ENCODE data around the gene BAIAP2. TPM values are rescaled to one million over a fixed set of nuclear protein-coding genes. Genes with fewer than 3 reads are reported as not detected.

The BAIAP2 gene
- total and polyA plus RNA-seq, 2 of the 13 experiments (the other 11 are each of a cell fraction or from before 2014, with no cell fraction given) = 22.5 to 24.0 TPM

DNA sequence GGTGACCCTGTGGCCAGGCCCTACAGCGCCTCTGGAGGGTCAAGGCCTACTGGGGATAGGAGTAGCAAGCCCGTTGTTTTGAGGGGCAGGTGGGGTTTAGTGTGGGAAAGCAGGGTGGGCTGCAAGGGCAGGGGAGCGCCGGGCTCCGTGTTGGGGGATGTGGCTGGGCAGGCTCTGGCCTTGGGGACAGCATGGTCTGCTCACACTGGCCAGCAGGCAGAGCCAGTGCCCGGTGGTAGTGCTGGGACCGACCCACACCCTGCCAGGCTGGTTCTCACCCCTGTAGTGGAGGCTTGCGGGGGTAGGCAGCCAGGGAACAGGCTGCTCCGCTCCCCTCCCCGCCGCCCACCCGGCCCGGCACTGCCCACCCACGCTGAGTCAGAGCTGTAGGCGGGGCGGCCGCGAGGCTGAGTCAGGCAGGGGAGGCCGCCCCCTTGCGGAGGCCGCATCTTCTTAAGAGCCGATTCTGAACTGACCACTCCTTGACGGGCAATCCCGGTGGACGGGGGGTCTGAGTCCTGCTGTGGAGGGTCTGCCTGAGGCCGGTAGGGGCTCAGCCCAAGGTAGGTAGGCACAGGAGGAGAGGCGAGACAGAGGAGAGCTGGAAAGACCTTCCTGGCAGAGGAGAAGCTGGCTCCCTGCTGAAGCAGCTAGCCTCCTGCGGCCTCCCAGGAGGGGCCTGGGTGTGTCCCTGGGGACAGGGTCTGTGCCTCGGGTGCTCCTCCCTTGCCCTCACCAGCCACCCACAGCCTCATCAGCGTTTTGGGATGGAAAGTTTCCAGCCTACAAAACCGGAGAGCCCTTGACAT is 62.4 kb downstream of the BAIAP2 start (continued):
- 0 out of 2 replicates have a peak, but pooled peaks have one; percentile 14 for TF ChIP-seq ZNF431 (CRISPR knock-in tag; IDR thresholded peaks at IDR 0.05; ENCODE audit: borderline replicate concordance, low read depth)
- TF ChIP-seq SOX6 (IDR thresholded peaks at IDR 0.05) = no peak
- no peak for TF ChIP-seq SOX6 (CRISPR knock-in tag; IDR thresholded peaks at IDR 0.05)
- TF ChIP-seq NFAT5 (CRISPR knock-in tag; IDR thresholded peaks at IDR 0.05) = no peak
- TF ChIP-seq HOXD1 (CRISPR knock-in tag; IDR thresholded peaks at IDR 0.05) = no peak
- no peak for TF ChIP-seq TCF7 (IDR thresholded peaks at IDR 0.05; ENCODE audit: low read depth)
- TF ChIP-seq ZSCAN29 (CRISPR knock-in tag; conservative IDR thresholded peaks at IDR 0.05) = no peak
- TF ChIP-seq DNMT3B (CRISPR knock-in tag; conservative IDR thresholded peaks at IDR 0.05) = no peak
- TF ChIP-seq CREB1 (IDR thresholded peaks at IDR 0.05) = no peak
- no peak for TF ChIP-seq CREB1 (CRISPR knock-in tag; IDR thresholded peaks at IDR 0.05)
- no peak for TF ChIP-seq ZNF138 (CRISPR knock-in tag; IDR thresholded peaks at IDR 0.05; ENCODE audit: low read depth)
- TF ChIP-seq SALL1 (CRISPR knock-in tag; IDR thresholded peaks at IDR 0.05) = peak; percentile 76
- TF ChIP-seq ZNF33B (CRISPR knock-in tag; IDR thresholded peaks at IDR 0.05) = 0 out of 2 replicates have a peak, but pooled peaks have one; percentile 31
- no peak for TF ChIP-seq HNRNPH1 (optimal IDR thresholded peaks at IDR 0.05; ENCODE audit: low read depth, low read length)
- no peak for TF ChIP-seq ZNF446 (CRISPR knock-in tag; IDR thresholded peaks at IDR 0.05)
- TF ChIP-seq, protein P1, sequence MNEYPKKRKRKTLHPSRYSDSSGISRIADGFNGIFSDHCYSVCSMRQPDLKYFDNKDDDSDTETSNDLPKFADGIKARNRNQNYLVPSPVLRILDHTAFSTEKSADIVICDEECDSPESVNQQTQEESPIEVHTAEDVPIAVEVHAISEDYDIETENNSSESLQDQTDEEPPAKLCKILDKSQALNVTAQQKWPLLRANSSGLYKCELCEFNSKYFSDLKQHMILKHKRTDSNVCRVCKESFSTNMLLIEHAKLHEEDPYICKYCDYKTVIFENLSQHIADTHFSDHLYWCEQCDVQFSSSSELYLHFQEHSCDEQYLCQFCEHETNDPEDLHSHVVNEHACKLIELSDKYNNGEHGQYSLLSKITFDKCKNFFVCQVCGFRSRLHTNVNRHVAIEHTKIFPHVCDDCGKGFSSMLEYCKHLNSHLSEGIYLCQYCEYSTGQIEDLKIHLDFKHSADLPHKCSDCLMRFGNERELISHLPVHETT (CRISPR knock-in tag; conservative IDR thresholded peaks at IDR 0.05) = no peak
- no peak for TF ChIP-seq IRF1 (CRISPR knock-in tag; IDR thresholded peaks at IDR 0.05; ENCODE audit: low read depth)
- TF ChIP-seq MAF1 (CRISPR knock-in tag; IDR thresholded peaks at IDR 0.05; ENCODE audit: borderline replicate concordance) = no peak
- TF ChIP-seq NCOR1 (IDR thresholded peaks at IDR 0.05; ENCODE audit: borderline replicate concordance, low read length) = no peak
- TF ChIP-seq ZFP36 (IDR thresholded peaks at IDR 0.05; ENCODE audit: borderline replicate concordance, low read depth, low read length, partially characterized antibody) = no peak
- TF ChIP-seq STAT5B (CRISPR knock-in tag; IDR thresholded peaks at IDR 0.05) = no peak
- no peak for TF ChIP-seq MAZ (IDR thresholded peaks at IDR 0.05; ENCODE audit: borderline replicate concordance, low read depth, low read length)
- TF ChIP-seq MAZ (CRISPR knock-in tag; IDR thresholded peaks at IDR 0.05; ENCODE audit: low read depth) = peak; percentile 76
- TF ChIP-seq MYNN (CRISPR knock-in tag; IDR thresholded peaks at IDR 0.05; ENCODE audit: low read depth) = no peak
- no peak for TF ChIP-seq ZNF7 (CRISPR knock-in tag; IDR thresholded peaks at IDR 0.05)
